Peyer's patch (tissue), 4 donors: ENCODE data around the gene PRPS1.

ENCODE experiments used
- POLR2A ChIP-seq, 2 donors: fragments of 450-650 bp; IDR thresholded peaks; one replicate each; pipeline ENCODE4 v1.5.1; 2017; ENCODE audit warnings: antibody characterized with exemption in 2 of 2, mild to moderate bottlenecking in 2 of 2, moderate library complexity in 2 of 2
- TF ChIP-seq, protein P1 (sequence below), 6 experiments: fragments of 450-650 bp in 4 of 6; fragments of 200-600 bp in 2 of 6; sonication (generic) in 1 of 6; IDR thresholded peaks; one replicate each; pipeline ENCODE4 v1.5.1; 2017 to 2019; ENCODE audit warnings: antibody characterized with exemption in 6 of 6, mild to moderate bottlenecking in 3 of 6, moderate library complexity in 1 of 6

DNA sequence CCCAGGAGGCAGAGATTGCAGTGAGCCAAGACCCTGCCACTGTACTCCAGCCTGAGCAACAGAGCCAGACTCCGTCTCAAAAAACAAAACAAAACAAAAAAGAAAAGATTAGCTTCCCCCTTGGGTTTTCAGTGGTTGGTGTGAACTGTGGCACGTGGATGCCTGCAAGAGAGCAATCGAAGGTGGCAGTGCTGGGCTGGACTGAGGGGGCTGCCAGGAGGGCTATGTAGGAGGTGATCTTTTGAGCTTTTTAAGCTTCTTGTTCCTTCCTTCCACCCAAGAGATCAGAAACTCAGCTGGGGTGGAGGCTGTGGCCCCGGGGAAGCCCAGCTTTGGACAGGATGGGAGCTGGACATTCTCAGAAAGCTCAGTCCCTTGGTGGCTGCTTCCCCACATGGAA, 49.6 kb downstream of the PRPS1 start:
- no peak for TF ChIP-seq POLR2A (IDR thresholded peaks at IDR 0.05)
- TF ChIP-seq, protein P1, sequence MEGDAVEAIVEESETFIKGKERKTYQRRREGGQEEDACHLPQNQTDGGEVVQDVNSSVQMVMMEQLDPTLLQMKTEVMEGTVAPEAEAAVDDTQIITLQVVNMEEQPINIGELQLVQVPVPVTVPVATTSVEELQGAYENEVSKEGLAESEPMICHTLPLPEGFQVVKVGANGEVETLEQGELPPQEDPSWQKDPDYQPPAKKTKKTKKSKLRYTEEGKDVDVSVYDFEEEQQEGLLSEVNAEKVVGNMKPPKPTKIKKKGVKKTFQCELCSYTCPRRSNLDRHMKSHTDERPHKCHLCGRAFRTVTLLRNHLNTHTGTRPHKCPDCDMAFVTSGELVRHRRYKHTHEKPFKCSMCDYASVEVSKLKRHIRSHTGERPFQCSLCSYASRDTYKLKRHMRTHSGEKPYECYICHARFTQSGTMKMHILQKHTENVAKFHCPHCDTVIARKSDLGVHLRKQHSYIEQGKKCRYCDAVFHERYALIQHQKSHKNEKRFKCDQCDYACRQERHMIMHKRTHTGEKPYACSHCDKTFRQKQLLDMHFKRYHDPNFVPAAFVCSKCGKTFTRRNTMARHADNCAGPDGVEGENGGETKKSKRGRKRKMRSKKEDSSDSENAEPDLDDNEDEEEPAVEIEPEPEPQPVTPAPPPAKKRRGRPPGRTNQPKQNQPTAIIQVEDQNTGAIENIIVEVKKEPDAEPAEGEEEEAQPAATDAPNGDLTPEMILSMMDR (IDR thresholded peaks at IDR 0.05) = no peak
